ENCODE measurements around the gene GARNL3. TPM values are rescaled to one million over a fixed set of nuclear protein-coding genes. Genes with fewer than 3 reads are reported as not detected.

Gene GARNL3
- total RNA-seq, 1 experiment from 2014 or later = 5.6 TPM

DNA sequence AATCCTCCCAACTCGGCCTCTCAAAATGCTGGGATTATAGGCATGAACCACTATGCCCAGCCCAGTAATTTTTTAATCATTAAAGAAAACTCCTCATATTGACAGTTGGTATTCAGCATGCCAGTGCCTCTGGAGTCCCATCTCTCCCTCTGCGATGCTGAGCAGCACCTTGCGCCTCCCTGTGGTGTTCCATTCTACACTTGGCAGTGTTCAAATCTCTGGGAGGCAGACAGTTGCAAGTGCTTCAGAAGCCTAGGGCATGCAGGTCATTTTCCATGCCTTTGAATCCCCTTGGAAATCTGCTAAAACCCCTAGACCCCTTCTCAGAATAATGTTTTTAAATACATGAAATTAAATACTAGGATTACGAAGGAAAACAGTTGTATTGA lies 41.3 kb downstream of the GARNL3 start:
- DNase-seq (ENCODE audit: extremely low read depth, low read depth) = no peak

GRCh38 chr9:127307802-127308201 lies 43.2 kb downstream of the GARNL3 start:
- no peak for DNase-seq (ENCODE audit: extremely low read depth, low read depth)

GRCh38 chr9:127308652-127309434 lies 44.3 kb downstream of the GARNL3 start:
- no peak for DNase-seq (ENCODE audit: extremely low read depth, low read depth)

GRCh38 chr9:127309715-127310114 lies 45.1 kb downstream of the GARNL3 start:
- DNase-seq (ENCODE audit: extremely low read depth, low read depth) = no peak

DNA sequence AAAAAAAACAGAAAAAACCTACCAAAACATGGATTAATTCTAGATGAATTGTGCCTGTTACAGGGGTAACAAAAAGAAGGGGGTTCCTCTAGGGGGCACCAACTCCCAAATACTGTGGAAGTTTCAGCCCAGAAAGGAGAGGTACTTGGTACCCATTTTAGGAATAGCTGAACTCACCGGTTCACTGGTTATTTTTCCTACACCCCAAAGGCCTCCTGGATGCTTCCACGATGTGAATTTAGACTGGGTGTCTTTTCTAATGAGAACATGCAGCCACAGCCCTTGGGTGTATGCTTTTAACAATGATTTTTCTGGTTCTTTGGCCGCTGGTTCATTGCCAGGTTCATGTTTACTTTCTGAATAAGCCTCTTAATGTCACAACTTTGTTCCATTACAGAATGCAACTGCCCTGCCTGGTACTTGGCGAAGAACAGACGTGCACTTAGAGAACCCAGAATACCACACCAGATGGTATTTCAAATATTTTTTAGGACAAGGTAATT lies 46.7 kb downstream of the GARNL3 start:
- peak; percentile 48 for DNase-seq (ENCODE audit: extremely low read depth, low read depth)

GRCh38 chr9:127313042-127313560 lies 48.5 kb downstream of the GARNL3 start:
- DNase-seq (ENCODE audit: extremely low read depth, low read depth) = no peak

DNA sequence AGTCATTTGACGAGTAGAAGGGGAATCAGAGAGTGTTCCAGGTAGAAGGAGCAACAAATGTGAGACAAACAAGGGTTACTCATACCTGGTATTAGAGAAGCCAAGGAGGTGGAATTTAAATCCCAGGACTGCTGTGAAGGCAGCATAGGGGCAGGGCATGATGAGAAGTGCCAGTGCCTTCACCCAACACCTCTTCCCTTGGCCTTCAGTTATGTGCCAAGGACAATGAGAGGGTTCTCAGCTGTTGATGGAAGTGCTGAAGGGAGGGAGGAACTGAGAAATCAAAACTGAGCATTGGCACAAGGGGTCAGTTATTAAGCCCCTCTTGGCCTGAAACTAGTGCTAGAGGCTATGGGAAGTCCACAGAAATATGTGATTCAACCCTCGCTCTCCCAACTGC lies 50.3 kb downstream of the GARNL3 start:
- DNase-seq (ENCODE audit: extremely low read depth, low read depth) = no peak

DNA sequence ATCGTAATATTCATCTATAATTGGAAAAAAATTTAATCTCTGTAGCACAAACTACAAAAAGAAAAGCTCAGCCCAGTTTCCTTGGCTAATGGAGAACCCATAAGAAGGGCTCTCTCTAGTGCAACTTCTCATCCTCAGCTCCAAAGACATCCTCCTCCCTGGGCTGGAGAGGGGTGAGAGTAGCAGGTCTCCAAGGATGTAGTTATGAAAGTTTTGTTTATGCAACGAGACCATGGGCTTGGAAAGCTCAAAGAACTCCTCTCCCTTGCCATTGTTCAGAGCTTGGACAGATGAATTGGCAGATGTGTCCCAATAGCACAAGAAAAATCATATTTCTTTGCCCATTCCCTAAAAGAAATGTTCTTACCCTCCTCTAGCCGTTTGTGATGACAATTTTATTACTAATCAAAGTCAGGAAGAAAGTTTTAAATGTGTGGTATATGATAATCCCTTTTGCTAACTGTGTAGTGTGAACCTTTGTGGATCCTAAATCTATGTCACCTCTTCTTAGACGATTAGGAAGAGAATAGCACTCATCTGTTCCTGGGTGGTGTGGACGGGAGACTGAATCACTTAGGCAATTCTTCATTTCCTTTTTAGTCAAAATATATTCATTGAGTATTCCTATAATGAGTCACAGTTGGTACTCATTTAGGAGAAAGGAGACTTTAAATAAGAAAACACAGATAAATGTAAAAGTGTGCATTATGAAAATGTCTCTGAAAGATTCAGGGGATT lies 52.2 kb downstream of the GARNL3 start:
- DNase-seq (ENCODE audit: extremely low read depth, low read depth) = no peak

DNA sequence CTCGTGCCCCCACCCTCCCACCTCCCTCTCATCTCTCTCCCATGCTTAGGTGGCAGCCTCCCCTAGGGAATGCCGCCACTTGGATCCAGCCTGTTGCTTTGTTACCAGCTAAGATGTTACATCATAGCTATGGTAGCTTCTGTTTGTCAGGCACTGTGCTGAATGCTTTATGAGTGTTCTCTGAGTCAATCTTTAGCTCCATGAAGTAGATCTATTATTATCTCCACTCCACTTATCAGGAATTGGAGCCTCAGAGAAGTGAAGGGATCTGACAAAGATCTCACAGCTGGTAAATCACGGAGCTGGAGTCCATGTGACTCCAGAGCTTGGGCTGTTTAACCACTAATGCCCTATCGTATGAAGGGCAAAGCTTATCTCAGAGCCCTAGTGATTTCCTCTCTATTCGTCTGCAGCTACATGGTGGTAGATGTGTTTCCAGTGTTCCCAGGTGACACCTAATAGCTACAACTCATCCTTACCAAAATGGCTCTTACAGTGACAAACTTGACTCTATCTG lies 54.1 kb downstream of the GARNL3 start:
- DNase-seq (ENCODE audit: extremely low read depth, low read depth) = no peak

DNA sequence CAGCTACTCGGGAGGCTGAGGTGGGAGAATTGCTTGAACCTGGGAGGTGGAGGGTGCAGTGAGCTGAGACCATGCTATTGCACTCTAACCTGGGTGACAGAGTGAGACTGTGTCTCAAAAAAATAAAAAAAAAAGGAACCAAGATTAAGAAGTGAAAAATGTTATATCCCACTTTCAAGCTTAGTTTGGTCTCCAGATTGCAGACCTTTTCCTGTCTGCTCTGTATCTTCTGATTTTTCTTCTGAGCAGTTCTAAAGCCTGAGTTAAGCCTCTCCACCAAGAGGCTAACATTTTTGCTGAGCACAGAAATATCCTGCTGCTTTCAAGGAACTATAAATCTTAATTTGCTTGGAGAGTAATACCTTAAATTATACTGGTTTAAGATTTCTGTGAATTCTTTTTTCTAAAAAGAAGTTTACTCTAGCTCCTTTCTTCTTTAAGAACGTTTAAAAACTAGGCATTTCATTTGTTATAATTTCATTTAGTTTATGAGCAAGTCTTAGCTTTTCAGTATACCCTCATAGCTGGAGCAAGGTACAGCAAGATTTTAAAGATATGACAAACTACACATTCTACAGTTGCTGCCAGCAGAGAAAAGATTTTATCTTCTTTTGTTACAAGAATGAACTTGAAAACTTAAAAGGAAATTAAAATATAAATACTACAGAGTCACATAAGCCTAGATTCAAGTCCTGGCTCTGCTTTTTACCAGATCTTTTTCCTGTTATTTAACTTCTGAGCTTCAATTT lies 55.0 kb downstream of the GARNL3 start:
- no peak for DNase-seq (ENCODE audit: extremely low read depth, low read depth)

- no peak for DNase-seq (ENCODE audit: extremely low read depth, low read depth)
Observed at GRCh38 chr9:127320115-127320378, 55.5 kb downstream of the GARNL3 start.

- DNase-seq (ENCODE audit: extremely low read depth, low read depth) = no peak
Observed at GRCh38 chr9:127323393-127323792, 58.8 kb downstream of the GARNL3 start.

DNA sequence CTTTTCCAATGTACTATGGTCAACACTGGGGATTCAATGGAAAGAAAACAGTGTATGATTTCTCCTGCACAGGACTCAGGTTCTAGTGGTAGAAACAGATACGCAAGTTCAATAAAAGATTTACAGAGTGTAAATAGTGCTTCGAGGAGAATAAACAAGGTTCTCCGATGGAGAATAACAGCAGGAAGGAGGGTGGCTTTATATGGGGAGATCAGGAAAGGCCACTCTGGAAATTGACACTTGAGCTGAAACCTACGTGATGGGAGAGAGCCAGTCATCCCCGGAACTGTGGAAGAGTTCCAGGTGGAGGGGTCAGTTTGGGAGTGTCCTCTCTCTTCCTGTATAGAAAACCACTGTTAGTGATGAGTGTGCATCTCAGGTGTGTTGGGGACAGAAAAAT lies 65.9 kb downstream of the GARNL3 start:
- no peak for DNase-seq (ENCODE audit: extremely low read depth, low read depth)

GRCh38 chr9:127333221-127334064 lies 68.9 kb downstream of the GARNL3 start:
- DNase-seq (ENCODE audit: extremely low read depth, low read depth) = no peak

GRCh38 chr9:127334725-127335124 lies 70.2 kb downstream of the GARNL3 start:
- no peak for DNase-seq (ENCODE audit: extremely low read depth, low read depth)

GRCh38 chr9:127336086-127336485 lies 71.5 kb downstream of the GARNL3 start:
- no peak for DNase-seq (ENCODE audit: extremely low read depth, low read depth)

GRCh38 chr9:127336506-127337352 lies 72.2 kb downstream of the GARNL3 start:
- peak; percentile 90 for DNase-seq (ENCODE audit: extremely low read depth, low read depth)

GRCh38 chr9:127340721-127341120 lies 76.1 kb downstream of the GARNL3 start:
- DNase-seq (ENCODE audit: extremely low read depth, low read depth) = no peak

GRCh38 chr9:127341152-127341551 lies 76.6 kb downstream of the GARNL3 start:
- DNase-seq (ENCODE audit: extremely low read depth, low read depth) = no peak
